ENCODE measurements around the gene ZFYVE28.
"Not testable (repeated sequence)": the region's sequence is repeated elsewhere in the genome, so short reads cannot be mapped to it uniquely, and the experiment has no call there.

ZFYVE28 gene

DNA sequence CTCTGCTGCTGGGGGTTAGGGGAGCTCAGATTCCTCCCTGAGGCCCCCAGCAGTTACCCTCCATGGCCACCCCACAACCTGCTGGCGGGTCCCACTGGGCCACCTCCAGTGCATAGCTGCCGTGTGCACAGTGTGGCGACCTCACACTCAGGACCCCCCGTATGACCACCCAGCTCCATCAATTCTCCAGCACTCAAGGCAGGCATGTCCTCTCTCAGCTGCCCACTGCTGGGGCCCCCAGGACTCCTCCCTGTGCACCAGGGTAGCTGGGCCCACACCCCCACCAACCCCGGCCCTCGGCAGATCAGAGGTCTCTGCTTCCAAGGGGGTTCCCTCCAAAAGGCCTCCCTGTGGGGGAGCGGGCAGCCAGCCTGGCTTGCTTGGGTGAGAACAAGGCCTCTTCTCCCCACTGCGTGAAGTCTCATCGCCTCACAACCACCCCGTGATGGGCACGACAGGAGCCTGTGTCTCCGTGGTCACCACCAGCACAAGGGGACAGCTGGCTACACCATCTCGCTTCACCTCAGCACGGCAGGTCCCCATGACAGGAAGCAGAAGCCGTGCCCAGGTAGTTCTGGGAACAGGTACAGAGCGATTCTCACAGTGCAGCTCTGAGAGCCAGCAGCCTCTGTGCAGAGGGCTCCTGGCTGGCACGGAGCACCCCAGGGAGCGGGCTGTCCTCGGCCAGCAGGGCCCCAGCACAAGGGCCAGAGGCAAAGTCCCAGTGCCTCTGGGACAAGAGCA lies 171.9 kb downstream of the ZFYVE28 start:
- no peak for DNase-seq

- no peak for DNase-seq
These were observed 172.6 kb downstream of the ZFYVE28 start for GRCh38 chr4:2245787-2246275.

- no peak for DNase-seq
These were observed 173.2 kb downstream of the ZFYVE28 start for GRCh38 chr4:2245057-2245786.

- no peak for DNase-seq
These were observed 174.6 kb downstream of the ZFYVE28 start for GRCh38 chr4:2243681-2244380.

GRCh38 chr4:2241410-2242353 lies 176.8 kb downstream of the ZFYVE28 start, which contains the start of the genes HAUS3 and POLN:
Gene HAUS3 (minus strand): TSS chr4:2242121. CDS start chr4:2240946, 1,175 bp downstream.
Gene POLN (minus strand): TSS chr4:2242121. CDS start chr4:2229231, 12,890 bp downstream.
- peak; percentile 100 for DNase-seq

- DNase-seq = peak; percentile 72
These were observed 177.4 kb downstream of the ZFYVE28 start for GRCh38 chr4:2241003-2241402.

- no peak for DNase-seq
These were observed 181.3 kb downstream of the ZFYVE28 start for GRCh38 chr4:2236944-2237666.

- no peak for DNase-seq
These were observed 187.4 kb downstream of the ZFYVE28 start for GRCh38 chr4:2231082-2231481.

- DNase-seq = no peak
These were observed 192.2 kb downstream of the ZFYVE28 start for GRCh38 chr4:2226261-2226660.

- DNase-seq = no peak
These were observed 195.6 kb downstream of the ZFYVE28 start for GRCh38 chr4:2222838-2223237.

GRCh38 chr4:2221378-2221777 lies 197.1 kb downstream of the ZFYVE28 start:
- not testable (repeated sequence) for DNase-seq

- peak; percentile 70 for DNase-seq
These were observed 198.3 kb downstream of the ZFYVE28 start for GRCh38 chr4:2220016-2220630.
